ENCODE data around the gene DECR2. TPM values are rescaled to one million over a fixed set of nuclear protein-coding genes. Genes with fewer than 3 reads are reported as not detected.

DECR2 gene
- total RNA-seq, 1 donor from 2014 or later: 8.4 TPM

GRCh38 chr16:373020-373598, 28.6 kb upstream of the DECR2 start:
- H3K36me3 ChIP-seq: peaks cover 69% of the 10 kb centered on the region
- no peak overlapping the region for H3K4me3 ChIP-seq
- no peaks in the 10 kb centered on the region for H3K27me3 ChIP-seq (ENCODE audit: low read depth)
- H3K27ac ChIP-seq (replicated peaks): no peak overlapping the region
- intact Hi-C loops (cut with micrococcal nuclease): no loop called here
- DNase-seq: no peak
- TF ChIP-seq, protein P1, sequence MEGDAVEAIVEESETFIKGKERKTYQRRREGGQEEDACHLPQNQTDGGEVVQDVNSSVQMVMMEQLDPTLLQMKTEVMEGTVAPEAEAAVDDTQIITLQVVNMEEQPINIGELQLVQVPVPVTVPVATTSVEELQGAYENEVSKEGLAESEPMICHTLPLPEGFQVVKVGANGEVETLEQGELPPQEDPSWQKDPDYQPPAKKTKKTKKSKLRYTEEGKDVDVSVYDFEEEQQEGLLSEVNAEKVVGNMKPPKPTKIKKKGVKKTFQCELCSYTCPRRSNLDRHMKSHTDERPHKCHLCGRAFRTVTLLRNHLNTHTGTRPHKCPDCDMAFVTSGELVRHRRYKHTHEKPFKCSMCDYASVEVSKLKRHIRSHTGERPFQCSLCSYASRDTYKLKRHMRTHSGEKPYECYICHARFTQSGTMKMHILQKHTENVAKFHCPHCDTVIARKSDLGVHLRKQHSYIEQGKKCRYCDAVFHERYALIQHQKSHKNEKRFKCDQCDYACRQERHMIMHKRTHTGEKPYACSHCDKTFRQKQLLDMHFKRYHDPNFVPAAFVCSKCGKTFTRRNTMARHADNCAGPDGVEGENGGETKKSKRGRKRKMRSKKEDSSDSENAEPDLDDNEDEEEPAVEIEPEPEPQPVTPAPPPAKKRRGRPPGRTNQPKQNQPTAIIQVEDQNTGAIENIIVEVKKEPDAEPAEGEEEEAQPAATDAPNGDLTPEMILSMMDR (IDR thresholded peaks at IDR 0.05; ENCODE audit: borderline replicate concordance): no peak
- no peaks in the 10 kb centered on the region for H3K9me3 ChIP-seq (replicated peaks)
- H3K4me1 ChIP-seq: peaks cover 23% of the 10 kb centered on the region

GRCh38 chr16:373848-374615, 27.7 kb upstream of the DECR2 start:
- Histone ChIP-seq H3K27ac (replicated peaks) (no peak overlapping the region), H3K9me3 (replicated peaks) (no peaks in the 10 kb centered on the region), H3K4me1 (peaks cover 25% of the 10 kb centered on the region), H3K36me3 (peaks cover 60% of the 10 kb centered on the region), H3K4me3 (no peak overlapping the region), H3K27me3 (ENCODE audit: low read depth) (no peaks in the 10 kb centered on the region)
- intact Hi-C loops (cut with micrococcal nuclease): no loop called here
- DNase-seq: no peak
- TF ChIP-seq, protein P1 (IDR thresholded peaks at IDR 0.05; ENCODE audit: borderline replicate concordance): no peak

DNA sequence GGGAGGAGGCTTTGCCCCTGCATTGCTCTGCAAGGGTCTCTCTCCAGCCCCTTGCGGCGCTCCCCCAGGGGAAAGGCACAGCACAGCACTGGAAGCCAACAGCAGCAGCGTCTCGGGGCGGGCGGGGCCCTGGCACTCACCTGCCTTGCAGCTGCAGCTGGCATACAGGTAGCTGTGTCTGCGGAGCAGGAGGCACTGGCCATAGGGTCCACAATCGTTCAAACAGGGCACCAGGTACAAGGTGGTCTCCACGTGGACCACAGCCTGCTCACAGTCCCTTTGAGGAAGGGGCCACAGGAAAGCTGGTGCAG, 27.1 kb upstream of the DECR2 start:
- H3K36me3 ChIP-seq: peaks cover 56% of the 10 kb centered on the region
- TF ChIP-seq, protein P1 (IDR thresholded peaks at IDR 0.05; ENCODE audit: borderline replicate concordance): no peak

DNA sequence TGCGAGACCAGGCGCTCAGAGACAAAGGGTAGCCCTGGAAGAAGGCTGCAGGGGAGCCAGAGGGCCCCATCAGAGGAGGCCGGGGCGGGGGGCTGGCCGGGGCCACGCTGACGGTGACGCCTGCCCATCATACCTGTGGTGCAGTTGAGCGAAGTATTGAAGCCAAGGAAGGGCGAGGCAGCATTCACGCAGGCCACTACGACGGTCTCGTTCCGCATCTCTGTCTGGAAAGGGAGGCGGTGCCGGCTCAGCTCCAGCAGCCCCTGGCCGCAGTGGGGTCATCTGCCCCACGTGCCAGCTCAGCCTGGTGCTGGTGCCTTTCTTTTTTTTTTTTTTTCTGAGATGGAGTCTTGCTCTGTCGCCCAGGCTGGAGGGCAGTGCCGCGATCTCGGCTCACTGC, 26.5 kb upstream of the DECR2 start:
- peaks cover 25% of the 10 kb centered on the region for H3K4me1 ChIP-seq
- no peaks in the 10 kb centered on the region for H3K9me3 ChIP-seq (replicated peaks)
- TF ChIP-seq, protein P1 (IDR thresholded peaks at IDR 0.05; ENCODE audit: borderline replicate concordance): no peak
- DNase-seq: no peak
- intact Hi-C loops (cut with micrococcal nuclease): no loop called here
- peaks cover 56% of the 10 kb centered on the region for H3K36me3 ChIP-seq
- no peaks in the 10 kb centered on the region for H3K27me3 ChIP-seq (ENCODE audit: low read depth)
- no peak overlapping the region for H3K4me3 ChIP-seq
- H3K27ac ChIP-seq (replicated peaks): no peak overlapping the region

More for the DNA sequence above, 27.1 kb upstream of the DECR2 start:
- no peak overlapping the region for H3K27ac ChIP-seq (replicated peaks)
- intact Hi-C loops (cut with micrococcal nuclease): no loop called here
- no peaks in the 10 kb centered on the region for H3K27me3 ChIP-seq (ENCODE audit: low read depth)
- H3K9me3 ChIP-seq (replicated peaks): no peaks in the 10 kb centered on the region
- DNase-seq: no peak
- no peak overlapping the region for H3K4me3 ChIP-seq
- H3K4me1 ChIP-seq: peaks cover 25% of the 10 kb centered on the region

DNA sequence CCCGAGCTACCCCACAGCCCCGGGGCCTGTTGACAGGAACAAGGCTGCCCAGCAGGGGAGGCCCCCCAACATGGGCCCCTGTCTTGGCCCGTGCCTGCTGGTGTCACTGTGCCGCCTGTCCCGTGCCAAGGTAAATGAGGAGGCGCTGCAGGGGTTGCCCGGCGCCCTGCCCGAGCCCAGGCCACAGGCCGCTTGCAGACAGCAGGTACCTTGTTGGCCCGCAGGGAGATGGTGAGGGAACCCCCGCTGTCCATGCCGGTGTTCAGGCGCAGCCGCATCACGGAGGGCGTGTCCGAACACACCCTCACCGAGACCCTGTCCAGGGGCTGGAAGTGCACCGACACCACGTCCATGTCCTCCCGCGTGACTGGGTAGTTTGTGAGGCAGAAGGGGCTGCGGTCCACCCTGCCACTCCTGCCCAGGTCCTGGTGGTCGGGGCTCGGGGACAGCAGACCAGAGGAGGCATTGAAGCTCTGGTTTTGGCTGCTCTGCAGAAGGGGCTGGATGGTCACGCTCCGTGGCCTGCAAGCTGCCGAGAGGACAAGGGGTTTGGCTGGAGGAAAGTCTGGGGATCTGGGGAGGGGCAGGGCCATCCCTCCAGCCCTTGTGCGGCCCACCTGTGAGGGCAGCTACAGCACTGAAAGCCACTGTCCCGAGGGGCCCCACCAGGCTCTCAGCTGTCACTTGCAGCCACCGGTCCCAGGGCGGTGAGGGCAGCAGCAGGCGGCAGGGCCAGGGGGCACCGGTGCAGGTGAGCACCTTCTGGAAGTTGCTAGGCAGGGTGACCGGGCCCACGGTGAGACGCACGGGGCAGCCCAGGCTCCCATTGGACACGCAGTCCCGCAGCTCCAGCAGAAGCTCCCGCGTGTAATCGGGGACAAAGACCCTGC, 25.5 kb upstream of the DECR2 start:
- intact Hi-C loops (cut with micrococcal nuclease): no loop called here
- Histone ChIP-seq H3K4me3 (no peak overlapping the region), H3K27ac (replicated peaks) (no peak overlapping the region), H3K9me3 (replicated peaks) (no peaks in the 10 kb centered on the region), H3K27me3 (ENCODE audit: low read depth) (no peaks in the 10 kb centered on the region), H3K36me3 (peaks cover 56% of the 10 kb centered on the region), H3K4me1 (peaks cover 28% of the 10 kb centered on the region)
- TF ChIP-seq, protein P1 (IDR thresholded peaks at IDR 0.05; ENCODE audit: borderline replicate concordance): no peak
- no peak for DNase-seq
